ENCODE data around the gene TUBB8B.
"Not testable (repeated sequence)": the region's sequence is repeated elsewhere in the genome, so short reads cannot be mapped to it uniquely, and the experiment has no call there.

- TF ChIP-seq, protein P1, sequence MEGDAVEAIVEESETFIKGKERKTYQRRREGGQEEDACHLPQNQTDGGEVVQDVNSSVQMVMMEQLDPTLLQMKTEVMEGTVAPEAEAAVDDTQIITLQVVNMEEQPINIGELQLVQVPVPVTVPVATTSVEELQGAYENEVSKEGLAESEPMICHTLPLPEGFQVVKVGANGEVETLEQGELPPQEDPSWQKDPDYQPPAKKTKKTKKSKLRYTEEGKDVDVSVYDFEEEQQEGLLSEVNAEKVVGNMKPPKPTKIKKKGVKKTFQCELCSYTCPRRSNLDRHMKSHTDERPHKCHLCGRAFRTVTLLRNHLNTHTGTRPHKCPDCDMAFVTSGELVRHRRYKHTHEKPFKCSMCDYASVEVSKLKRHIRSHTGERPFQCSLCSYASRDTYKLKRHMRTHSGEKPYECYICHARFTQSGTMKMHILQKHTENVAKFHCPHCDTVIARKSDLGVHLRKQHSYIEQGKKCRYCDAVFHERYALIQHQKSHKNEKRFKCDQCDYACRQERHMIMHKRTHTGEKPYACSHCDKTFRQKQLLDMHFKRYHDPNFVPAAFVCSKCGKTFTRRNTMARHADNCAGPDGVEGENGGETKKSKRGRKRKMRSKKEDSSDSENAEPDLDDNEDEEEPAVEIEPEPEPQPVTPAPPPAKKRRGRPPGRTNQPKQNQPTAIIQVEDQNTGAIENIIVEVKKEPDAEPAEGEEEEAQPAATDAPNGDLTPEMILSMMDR (IDR thresholded peaks at IDR 0.05 in 2 of 3, conservative IDR thresholded peaks at IDR 0.05 in 1 of 3; ENCODE audit: control insufficient read depth in 2 of 3, extremely low read depth in 1 of 3, insufficient read depth in 1 of 3, low read depth in 3 of 3, low read length in 3 of 3) = not testable (repeated sequence)
- TF ChIP-seq SP1 (IDR thresholded peaks at IDR 0.05; ENCODE audit: low read depth, low read length); ATF2 (IDR thresholded peaks at IDR 0.05; ENCODE audit: low read length); MTA2 (IDR thresholded peaks at IDR 0.05; ENCODE audit: low read depth); EZH2 (IDR thresholded peaks at IDR 0.05; ENCODE audit: borderline replicate concordance, control insufficient read depth, low read depth, low read length); RFX5 (IDR thresholded peaks at IDR 0.05; ENCODE audit: low read depth, low read length); CREB1 (IDR thresholded peaks at IDR 0.05; ENCODE audit: low read depth); RAD21 (IDR thresholded peaks at IDR 0.05; ENCODE audit: insufficient read depth, low read depth, low read length): not testable (repeated sequence)
Observed at GRCh38 chr18:96767-97131, 47.3 kb upstream of the TUBB8B start.
